ENCODE results near the gene USP6NL.

USP6NL gene

DNA sequence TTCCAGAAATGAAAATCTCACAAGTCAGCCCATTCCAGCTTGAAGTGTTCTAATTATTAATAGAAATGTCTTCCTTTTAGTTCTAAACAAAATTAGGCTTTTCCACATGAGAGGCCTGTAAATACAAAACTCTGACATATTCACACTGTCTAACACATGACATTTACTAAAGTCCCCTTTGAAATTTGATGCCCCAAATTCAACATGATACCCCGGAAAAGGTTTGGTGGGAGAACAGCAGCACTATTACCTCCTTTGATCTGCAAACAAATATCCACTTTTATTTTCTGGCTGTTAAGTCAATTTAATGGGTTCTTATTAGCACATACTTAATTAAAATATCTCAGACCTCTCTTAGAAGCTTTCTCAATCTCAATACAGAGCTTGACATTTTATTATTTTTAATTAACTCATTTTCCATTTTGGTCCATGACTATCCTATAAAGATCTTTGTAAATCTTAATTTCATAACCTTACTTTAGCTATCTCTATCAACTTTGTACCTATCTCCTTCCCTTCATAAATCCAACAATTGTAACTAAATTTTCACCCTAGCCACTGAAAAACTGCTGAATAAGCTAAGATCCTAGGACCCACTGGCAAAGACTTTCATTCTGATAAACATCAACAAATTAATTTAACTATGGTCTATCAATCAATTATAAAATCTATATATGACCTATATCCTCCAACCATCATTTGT, 63.2 kb downstream of the USP6NL start:
- no peak for FAIRE-seq

DNA sequence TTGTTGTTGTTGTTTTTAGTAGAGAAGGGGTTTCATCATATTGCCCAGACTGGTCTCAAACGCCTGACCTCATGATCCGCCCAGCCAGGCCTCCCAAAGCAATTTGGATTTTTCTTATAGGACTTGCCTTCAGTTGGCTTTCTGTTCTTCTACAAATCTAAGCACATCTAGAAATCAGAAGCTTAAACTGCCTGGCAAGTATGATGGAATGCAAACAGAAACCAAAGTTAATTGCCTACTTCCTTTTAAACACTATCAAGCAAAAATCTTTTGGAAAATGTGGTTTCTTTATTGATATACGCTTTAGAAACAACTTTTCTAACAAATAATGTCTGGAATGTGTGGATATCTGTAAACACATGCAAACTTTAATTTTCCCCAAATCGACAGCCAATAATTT, 64.9 kb downstream of the USP6NL start:
- FAIRE-seq: no peak

DNA sequence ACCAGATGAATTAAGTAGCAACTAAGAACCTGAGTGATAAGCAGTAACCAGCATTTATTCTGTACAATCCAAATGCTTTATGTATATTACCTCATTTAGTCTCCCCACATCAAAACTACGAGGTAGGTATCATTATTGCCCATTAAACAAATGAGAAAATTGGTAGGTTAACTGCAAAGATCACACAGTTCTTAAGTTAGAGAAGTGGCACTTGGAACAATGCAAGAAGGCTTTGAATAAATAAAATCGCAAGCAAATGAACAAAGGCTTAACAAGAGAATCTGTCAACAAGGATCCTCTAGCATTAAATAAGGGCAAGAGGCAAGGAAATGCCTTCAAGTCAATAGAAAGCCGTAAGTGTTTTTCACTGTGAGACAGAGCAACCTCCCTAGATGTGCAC, 70.2 kb downstream of the USP6NL start:
- FAIRE-seq: no peak

DNA sequence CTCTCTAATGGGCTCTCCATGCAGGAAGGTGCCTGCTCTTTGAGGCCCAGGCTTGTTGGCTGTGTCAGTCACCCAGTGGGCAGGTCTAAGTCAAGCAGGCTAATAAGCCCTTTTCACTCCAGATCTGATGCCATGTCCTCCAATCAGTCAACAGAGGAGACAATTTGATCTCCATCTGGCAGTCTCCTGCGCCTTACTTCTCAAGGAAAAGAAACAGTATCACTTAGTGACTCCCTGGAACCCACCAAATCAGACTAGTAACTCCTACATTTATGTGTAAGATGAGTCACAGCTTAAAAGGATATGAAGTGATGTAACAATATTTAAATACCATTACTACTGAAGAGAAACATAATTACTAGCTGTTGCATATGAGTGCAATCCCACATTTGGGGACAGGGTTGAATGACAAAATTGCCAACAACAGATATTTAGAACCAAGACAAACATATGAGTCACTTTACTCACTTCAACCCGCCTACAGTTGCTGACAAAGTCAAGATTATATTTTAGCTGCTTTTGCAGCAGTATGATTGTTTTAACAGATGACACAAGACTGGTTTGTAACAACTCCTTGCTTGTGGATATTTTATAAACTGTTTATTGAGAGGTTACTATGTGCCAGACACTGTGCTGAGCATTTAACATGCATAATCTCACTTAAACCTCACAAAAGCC, 72.1 kb downstream of the USP6NL start:
- no peak for FAIRE-seq

DNA sequence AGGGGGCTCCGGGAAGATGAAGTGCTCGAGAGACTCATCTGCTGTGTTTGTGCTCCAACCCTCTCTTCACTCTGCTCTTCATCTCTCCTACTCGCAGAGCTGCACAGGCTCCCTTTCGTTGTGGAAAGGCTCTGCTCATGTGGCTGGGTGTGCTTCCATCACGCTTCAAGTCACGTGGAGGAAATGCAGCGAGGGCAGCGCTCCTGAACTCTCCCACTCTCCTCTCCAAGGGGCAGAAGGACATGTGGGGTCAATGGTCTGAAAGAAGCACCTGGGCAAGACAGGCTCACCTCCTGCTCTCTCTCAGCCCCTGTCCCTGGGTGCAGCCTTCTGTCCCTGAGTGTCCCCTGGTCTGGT, 72.6 kb downstream of the USP6NL start:
- FAIRE-seq: no peak

DNA sequence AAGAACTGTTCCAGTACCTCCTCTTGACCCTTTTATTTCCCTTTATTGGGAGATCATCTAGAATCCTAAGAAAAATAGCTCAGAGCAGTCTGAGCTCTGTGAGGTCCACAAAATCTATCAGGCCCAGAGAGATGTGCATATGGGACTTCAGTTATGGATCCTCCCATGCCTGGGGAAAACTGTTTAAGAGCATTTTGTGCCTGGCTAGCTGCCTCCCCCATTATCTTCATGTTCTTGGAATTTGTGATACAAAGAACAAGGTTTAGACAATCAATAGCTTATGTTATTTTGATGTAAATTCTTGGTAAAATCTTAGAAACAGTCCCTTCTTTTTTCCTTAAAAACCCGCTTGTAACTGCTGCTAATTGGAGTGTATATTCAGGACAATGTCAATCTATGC, 75.2 kb downstream of the USP6NL start:
- no peak for FAIRE-seq

DNA sequence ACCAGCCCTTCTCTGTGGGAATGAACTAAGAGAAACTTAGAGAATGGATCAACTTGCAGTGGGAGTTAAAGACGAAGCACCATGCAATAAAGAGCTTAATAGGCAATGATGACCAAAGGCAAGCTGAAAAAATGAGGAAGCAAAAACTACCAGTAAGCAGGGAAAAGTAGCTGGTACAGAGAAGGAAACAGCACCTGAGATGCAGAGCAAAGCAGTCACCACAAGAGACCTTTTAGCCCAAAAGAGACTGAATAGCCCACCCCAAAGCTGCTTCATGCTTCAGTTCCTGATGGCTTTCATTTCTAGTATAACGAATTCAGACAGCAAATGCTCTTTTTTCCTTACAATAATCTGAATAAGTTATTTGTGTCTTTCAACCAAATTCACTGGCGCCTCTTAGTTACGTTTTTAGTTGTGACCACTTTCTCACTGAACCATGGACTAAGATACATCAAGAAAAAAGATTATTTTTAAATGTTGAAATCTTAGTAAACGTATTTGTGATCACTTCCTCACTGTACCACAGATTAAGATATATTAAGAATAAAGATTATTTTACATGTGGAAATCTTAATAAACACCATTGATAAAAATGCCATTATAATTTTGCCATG, 76.0 kb downstream of the USP6NL start:
- FAIRE-seq: no peak

DNA sequence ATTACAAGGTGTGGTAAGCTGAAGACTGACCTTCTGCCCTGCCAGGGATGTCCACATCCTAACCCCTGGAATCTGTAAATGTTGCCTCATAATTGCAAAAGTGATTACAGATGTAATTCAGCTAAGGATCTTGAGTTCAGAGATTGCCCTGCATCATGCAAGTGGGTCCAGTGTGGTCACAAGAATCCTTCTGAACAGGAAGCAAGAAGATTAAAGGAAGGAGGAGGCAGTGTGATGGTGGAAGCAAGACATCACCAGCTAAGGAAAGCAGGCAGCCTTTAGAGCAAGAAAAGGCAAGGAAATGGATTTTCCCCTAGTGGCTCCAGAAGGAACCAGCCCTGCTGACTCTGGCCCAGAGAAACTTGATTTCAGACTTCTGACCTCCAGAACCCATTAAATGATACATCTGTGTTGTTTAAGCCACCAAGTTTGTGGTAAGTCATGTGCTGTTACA, 78.1 kb downstream of the USP6NL start:
- FAIRE-seq: no peak

DNA sequence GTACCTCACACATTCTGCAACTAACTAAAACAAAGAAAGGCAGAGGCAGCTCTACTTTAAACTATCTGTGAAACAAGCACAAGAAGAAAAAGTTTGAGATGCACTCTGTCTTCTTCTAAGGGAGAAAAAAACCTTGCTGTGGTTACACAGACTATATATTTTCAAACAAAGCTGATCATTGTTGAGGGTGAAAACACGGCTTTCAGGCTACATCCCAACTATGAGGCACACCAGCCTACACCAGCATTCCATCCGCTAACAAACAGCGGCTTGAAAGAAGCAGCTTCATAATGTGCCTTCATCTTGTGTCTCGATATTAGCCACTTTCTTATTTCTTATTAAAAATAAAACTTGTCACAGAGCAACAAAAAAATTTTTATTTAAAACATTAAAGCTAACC, 79.1 kb downstream of the USP6NL start:
- FAIRE-seq: no peak

DNA sequence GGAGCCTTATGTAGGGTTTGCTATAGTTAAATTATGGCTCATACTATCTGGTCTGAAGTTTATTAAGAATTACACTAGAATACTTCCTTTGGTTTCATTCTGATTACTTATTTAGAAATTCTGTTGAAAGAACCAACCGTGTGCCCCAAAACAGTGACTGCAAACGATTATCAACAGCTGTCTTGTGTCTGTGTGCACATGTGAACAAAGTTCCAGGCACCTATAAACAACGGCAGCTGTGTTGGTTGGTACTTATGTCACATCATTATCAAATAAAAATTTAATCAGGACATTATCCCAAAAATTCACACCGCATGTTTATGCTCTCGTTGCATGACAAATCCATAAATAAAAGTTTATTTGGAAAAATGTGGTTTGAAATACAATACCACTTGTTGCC, 80.6 kb downstream of the USP6NL start:
- FAIRE-seq: no peak

DNA sequence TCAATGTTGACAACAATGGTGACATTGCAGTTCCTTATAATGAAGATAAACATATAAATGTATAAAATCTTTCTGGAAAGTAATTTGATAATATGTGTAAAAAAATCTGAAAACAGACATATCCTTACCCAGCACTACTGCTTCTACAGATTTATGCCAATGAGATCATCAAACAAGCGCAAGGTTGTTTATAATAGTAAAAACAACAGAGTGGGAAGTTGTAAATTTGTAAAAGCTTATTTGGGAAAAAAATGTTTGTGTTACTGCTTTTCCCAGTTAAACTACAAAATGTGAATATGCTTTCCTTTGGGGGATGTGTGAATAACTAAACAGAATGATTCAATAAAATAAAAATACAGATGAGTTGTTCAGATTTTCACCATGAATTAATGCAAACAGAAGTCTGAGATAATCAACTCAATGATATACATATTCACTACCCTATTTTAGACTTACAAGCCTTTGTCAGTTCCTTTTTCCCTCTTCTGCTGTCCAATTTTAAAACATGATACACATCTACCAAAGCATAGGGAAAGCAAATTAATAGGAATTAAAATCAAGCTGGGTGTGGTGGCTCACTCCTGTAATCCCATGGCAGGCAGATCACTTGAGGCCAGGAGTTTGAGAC, 82.1 kb downstream of the USP6NL start:
- no peak for FAIRE-seq

DNA sequence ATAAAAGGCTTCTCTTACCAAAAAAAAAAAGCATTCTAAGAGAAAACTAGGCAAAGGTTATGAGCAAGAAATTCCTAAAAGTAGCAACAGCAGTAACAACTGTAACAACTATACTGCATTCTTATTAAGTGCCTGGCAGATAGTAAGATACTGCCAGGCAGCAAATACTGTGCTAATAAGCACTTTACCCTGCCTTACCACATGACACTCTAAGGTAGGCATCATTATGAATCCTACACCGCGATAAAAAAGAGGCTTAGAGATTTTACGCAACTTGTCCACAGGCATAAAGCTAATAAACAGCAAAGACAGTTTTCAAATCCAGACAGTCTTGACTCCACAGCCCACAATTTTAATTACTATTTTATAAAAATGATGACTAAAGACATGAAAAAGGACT, 83.2 kb downstream of the USP6NL start:
- FAIRE-seq: no peak

DNA sequence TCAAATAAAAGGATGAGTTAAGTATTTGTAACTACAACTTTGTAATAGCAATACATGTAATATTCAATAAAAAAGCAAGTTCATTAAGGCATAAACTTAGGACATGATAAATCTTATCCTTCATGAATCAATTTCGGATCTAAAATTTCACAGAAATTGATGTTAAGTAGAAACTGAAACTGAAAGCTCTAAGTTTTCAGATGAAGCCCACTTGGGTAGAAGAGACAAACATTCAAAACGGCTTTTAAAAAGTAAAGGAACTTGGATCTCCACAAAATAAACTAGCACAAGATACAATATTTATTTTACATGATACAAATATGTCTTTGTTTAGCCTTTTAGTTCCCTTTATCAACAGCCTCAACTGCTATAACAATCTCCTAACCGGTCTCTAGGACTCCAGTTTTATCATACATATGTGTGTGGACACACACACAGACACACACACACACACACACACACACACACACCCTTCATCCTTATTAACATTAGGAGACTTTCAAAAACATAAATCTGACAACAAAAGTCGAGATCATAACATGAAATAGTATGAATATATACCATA, 83.7 kb downstream of the USP6NL start:
- FAIRE-seq: peak; percentile 75

DNA sequence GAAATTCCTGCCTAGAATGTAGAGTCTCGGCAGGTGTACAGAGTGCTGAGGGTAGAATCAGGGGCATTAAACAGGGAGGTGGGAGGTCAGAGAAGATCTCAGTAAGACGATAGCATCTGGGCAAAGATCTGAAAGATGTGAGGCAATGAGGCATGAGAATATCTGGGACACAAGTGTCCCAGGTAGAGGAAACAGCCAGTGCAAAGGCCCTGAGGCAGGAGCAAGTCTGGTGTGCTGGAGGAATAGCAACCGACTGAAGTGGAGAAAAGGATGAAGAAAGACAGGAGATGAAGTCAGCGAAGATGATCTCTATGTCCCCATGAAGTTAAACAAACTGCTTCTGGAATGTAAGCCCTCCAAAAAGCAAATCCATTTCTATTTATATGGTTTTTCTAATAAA, 84.4 kb downstream of the USP6NL start:
- FAIRE-seq: no peak

DNA sequence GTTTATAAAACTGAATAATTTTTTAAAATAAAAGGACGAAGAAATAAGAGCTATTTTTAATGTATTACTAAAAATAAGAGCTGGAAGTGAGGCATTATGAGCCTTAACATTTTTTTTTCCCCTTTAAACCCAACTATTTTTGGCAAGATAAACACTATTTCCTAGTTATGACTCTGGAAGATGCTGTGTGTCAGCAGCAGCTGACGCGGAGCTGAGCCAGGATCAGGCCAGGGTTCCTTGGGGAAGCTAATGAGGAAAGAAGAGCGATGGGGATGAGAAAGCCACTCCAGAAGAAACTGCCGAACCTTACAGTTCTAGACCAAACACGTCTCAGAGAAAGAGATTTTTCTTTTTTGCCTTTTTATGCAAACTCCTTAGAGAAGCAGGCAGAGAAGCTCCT, 85.9 kb downstream of the USP6NL start:
- FAIRE-seq: no peak

DNA sequence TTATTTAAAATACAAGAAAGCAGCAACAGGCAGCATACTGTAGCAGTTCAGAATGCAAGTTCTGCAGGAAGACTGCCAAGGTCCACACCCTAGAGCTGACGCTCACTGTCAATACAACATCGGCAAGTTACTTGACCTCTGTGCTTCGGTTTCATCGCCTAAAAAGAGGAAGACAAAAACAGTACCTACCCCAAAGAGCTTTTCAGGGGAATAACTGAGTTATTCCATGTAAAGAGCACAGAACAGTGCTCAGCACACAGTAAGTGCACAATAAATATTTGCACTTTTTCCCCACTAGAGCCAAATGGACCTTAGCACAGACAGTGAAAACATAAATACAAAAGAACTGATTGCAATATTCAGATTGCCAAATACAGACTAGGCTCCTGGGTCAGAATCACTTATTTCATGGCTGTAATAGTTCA, 88.6 kb downstream of the USP6NL start:
- FAIRE-seq: no peak

DNA sequence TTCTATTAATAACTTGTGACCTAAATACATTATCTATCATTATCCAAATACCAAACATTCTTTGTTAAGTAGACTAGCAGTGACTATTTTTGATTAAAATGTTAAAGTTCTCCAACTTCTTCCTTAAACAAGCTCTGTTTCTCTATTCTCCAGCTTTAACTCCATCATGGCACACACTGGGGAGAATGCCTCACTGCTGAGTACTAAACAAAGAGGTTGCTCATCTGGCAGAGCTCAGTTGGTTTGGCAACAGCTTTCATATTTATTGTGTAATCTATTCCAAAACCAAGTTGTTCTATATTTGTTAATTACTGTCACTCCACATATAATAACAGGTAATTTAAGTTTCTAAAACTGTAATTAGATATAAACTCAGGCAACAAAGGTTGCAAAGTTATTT, 89.6 kb downstream of the USP6NL start:
- no peak for FAIRE-seq

DNA sequence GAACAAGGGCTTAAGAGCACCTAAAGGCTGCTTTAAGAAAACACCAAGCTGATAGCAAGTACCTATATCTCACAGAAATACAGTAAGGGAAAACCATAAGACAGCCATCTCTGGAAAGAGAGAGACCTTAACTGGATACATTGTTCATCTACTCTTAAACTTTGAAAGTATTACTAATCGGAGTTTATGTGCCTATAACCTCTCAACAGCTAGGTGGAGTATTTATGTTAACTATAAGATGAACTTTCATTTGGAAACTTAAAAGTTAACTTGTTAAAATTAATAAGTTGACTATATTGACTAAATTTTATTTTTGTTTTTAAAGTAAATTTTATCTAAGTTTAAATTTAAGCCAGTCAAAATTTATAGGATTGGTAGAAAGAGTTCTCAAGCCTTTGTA, 90.6 kb downstream of the USP6NL start:
- FAIRE-seq: peak; percentile 63

DNA sequence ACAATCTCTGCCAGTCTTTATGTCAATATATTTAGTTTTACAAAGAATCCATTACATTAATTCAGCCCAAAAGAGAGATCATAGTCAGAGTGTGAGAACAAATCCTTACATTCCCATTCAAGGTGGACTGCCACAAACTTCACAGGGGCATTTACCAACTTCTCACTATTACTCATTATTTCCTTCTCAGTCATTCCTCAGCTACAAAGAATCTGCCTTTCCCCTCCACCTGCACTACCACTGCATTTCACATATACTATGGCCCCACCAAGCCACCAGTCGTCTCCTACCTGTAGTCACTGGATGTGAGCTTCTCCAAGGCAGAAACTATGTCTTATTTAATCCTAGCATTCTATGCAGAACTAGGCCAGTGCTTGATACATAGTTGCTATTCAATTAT, 94.3 kb downstream of the USP6NL start:
- no peak for FAIRE-seq

DNA sequence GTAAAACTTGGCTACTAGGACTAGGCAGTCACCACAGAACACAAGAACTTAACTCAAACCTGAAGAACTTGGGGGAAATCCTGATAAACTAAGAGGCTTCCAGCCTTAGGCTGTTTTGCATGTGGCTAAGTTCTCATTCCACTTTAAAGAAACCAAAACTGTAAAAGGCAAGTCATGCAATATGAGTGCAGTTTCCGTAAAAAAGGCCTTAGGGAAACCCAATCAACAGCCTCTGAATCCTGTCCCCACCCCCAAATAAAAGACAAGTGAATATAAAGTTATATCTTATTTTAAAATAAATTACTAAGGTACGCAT, 95.1 kb downstream of the USP6NL start:
- no peak for FAIRE-seq

DNA sequence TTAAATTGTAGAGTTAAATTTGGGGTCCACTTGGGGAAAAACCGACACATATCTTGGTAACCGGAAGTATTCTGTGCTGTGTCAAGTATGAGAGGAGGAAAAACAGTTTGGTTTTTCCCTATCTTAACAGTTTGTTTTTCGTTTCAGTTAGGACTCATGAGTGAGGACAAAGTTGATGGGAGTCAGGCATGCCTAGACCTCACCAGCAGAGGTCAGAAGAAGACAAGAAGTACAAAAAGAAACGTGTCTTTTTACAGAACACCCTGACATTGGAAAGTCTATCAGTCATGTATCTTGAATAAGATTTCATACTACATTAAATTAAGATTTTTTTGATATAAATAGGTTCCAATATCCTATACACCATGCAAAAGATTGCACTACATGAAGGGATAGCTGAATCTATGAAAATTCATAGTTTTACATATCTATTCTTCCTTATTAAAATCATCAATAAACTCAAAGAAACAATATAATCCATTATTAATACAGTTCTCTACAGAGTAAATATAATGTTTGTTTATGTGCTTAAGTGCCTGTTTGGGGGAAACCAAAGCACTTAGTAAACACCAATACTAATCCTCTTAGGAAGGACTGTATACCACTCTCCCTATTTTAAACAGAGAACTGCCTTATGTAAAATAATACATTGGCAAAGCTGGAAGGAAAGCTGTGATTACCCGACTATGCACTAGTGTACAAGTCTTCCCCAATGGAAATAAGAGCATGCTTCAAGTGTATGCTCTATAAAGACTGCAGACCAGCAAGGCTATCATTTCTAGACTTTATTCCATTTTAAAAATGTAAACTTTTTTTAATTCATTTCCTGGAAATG, 95.6 kb downstream of the USP6NL start:
- peak; percentile 65 for FAIRE-seq

DNA sequence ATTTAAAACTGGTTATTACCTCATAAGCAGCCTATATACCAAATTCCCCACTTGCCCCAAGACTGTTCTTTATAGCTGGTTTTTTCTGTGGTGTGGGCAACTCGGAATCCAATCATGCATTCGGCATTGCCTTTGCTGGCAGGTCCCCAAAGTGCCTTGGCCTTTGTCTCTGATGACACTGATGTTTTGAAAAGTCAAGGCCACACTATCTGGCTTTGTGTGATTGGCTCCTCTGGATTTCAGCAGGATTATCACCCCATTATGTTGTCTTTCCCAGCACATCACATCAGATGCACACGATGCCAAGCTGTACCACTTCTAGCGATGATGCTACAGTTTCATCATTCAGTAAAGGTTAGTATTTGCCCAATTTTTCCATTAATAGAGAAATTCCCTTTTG, 97.7 kb downstream of the USP6NL start:
- no peak for FAIRE-seq

DNA sequence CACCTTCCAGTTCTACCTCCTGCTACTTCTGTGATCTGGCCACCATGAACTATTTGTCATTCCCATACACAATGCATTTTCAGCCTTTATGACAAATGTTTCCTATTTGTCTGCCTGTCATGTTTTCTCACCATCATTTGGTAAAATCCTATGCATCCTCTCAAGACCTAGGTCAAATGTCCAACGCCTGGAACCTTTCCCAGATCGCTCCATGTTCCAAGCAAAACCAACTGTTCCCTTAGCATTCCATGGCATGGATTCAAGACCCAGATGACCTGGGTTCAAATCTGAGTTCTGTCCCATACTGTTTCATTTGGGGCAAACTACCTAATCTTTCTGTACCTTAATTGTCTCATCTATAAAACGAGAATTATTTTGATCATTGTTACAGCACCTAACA, 98.9 kb downstream of the USP6NL start:
- FAIRE-seq: no peak

Data from A204.1 (cell line).